Mesendoderm (in vitro differentiated cells): ENCODE results near the gene ATP6V1F.

ENCODE experiments used
- DNase-seq: peaks from one replicate; pipeline ENCODE4 v3.0.0; 2013
- H2AK5ac ChIP-seq: 2 replicates; pipeline ENCODE4 v1.6.1; 2013; ENCODE audit warnings: low read length, inconsistent platforms
- H2BK120ac ChIP-seq: 2 replicates; pipeline ENCODE4 v1.6.1; 2013; ENCODE audit warnings: low read depth, mild to moderate bottlenecking, low read length, moderate library complexity, mixed read lengths
- H2BK15ac ChIP-seq: replicated peaks from 2 replicates; pipeline ENCODE4 v1.6.1; 2013; ENCODE audit warnings: low read depth, mild to moderate bottlenecking, moderate library complexity
- H2BK5ac ChIP-seq: 2 replicates; pipeline ENCODE4 v1.6.1; 2013; ENCODE audit warnings: low read length, inconsistent platforms
- H3K18ac ChIP-seq: 2 replicates; pipeline ENCODE4 v1.6.1; 2013; ENCODE audit warnings: mild to moderate bottlenecking, low read length, mixed read lengths
- H3K23ac ChIP-seq: one replicate; pipeline ENCODE4 v1.6.1; 2013; ENCODE audit warnings: low read length
- H3K27ac ChIP-seq: 2 replicates; pipeline ENCODE4 v1.5.1; 2013; ENCODE audit warnings: low read depth, mild to moderate bottlenecking, inconsistent platforms, low read length, moderate library complexity
- H3K27me3 ChIP-seq: 2 replicates; pipeline ENCODE4 v1.6.1; 2013; ENCODE audit warnings: low read length, control low read depth, mild to moderate bottlenecking, inconsistent platforms; ENCODE audit not compliant: insufficient read depth, poor library complexity
- H3K36me3 ChIP-seq: 2 replicates; pipeline ENCODE4 v1.6.1; 2013; ENCODE audit warnings: low read length, inconsistent platforms; ENCODE audit not compliant: control insufficient read depth, insufficient read depth
- H3K4ac ChIP-seq: one replicate; pipeline ENCODE4 v1.6.1; 2013; ENCODE audit warnings: low read depth, mild to moderate bottlenecking, low read length, moderate library complexity
- H3K4me1 ChIP-seq: 2 replicates; pipeline ENCODE4 v1.6.1; 2013; ENCODE audit warnings: low read depth, low read length, inconsistent platforms; ENCODE audit not compliant: control insufficient read depth
- H3K4me2 ChIP-seq: 2 replicates; pipeline ENCODE4 v1.6.1; 2013; ENCODE audit warnings: low read length
- H3K4me3 ChIP-seq: 2 replicates; pipeline ENCODE4 v1.5.1; 2013; ENCODE audit warnings: mild to moderate bottlenecking, low read length
- H3K56ac ChIP-seq: one replicate; pipeline ENCODE4 v1.6.1; 2013; ENCODE audit warnings: low read length
- H3K79me1 ChIP-seq: 2 replicates; pipeline ENCODE4 v1.6.1; 2013; ENCODE audit warnings: low read length, inconsistent platforms
- H3K79me2 ChIP-seq: 2 replicates; pipeline ENCODE4 v1.6.1; 2013; ENCODE audit warnings: mild to moderate bottlenecking, low read length; ENCODE audit not compliant: control insufficient read depth, insufficient read depth
- H3K9ac ChIP-seq: 2 replicates; pipeline ENCODE4 v1.6.1; 2013; ENCODE audit warnings: low read length, inconsistent platforms
- H4K5ac ChIP-seq: one replicate; pipeline ENCODE4 v1.6.1; 2013; ENCODE audit warnings: low read length
- H4K8ac ChIP-seq: one replicate; pipeline ENCODE4 v1.6.1; 2013; ENCODE audit warnings: low read depth, mild to moderate bottlenecking, control low read depth, low read length, moderate library complexity
- WGBS: extraction: QIAGEN DNeasy Blood & Tissue Kit; methylation state at CpG from one replicate; pipeline ENCODE4 v1.1.7; 2013; ENCODE audit warnings: low lambda C conversion rate, missing lambda C conversion rate; ENCODE audit not compliant: insufficient coverage; ENCODE audit errors: extremely low coverage; 5-methylcytosine and 5-hydroxymethylcytosine counted together

The ATP6V1F gene

GRCh38 chr7:128872394-128872824 lies 9.8 kb downstream of the ATP6V1F start:
- no peak overlapping the region for H3K27ac ChIP-seq
- peaks cover 10% of the 10 kb centered on the region for H3K27me3 ChIP-seq
- no peaks in the 10 kb centered on the region for H3K79me2 ChIP-seq
- no peak overlapping the region for H3K4me2 ChIP-seq
- no peaks in the 10 kb centered on the region for H3K79me1 ChIP-seq
- H3K56ac ChIP-seq, result no peak overlapping the region
- no peaks in the 10 kb centered on the region for H3K4me1 ChIP-seq
- H4K8ac ChIP-seq, result no peak overlapping the region
- no peak overlapping the region for H4K5ac ChIP-seq
- H2BK120ac ChIP-seq, result no peak overlapping the region
- H3K4ac ChIP-seq, result no peak overlapping the region
- no peak overlapping the region for H2AK5ac ChIP-seq
- no peak overlapping the region for H3K4me3 ChIP-seq
- no peak overlapping the region for H2BK15ac ChIP-seq
- no peak overlapping the region for H3K18ac ChIP-seq
- no CpG with 5 or more reads among the region's 13 CpGs for WGBS
- DNase-seq, result peak; percentile 77
- no peak overlapping the region for H2BK5ac ChIP-seq
- H3K9ac ChIP-seq, result no peak overlapping the region
- no peaks in the 10 kb centered on the region for H3K36me3 ChIP-seq
- H3K23ac ChIP-seq, result no peak overlapping the region

GRCh38 chr7:128873234-128873633 lies 10.6 kb downstream of the ATP6V1F start:
- H3K4ac ChIP-seq, result no peak overlapping the region
- H3K23ac ChIP-seq, result no peak overlapping the region
- no peaks in the 10 kb centered on the region for H3K4me1 ChIP-seq
- no peaks in the 10 kb centered on the region for H3K79me1 ChIP-seq
- no peak overlapping the region for H3K18ac ChIP-seq
- H3K4me2 ChIP-seq, result no peak overlapping the region
- H3K9ac ChIP-seq, result no peak overlapping the region
- no peak for DNase-seq
- H2BK120ac ChIP-seq, result no peak overlapping the region
- no peak overlapping the region for H2BK15ac ChIP-seq
- H3K27me3 ChIP-seq, result peaks cover 10% of the 10 kb centered on the region
- H3K27ac ChIP-seq, result no peak overlapping the region
- no peak overlapping the region for H2AK5ac ChIP-seq
- H4K5ac ChIP-seq, result no peak overlapping the region
- H3K4me3 ChIP-seq, result no peak overlapping the region
- H3K79me2 ChIP-seq, result no peaks in the 10 kb centered on the region
- no peak overlapping the region for H4K8ac ChIP-seq
- H2BK5ac ChIP-seq, result no peak overlapping the region
- WGBS, result no CpG with 5 or more reads among the region's 9 CpGs
- no peak overlapping the region for H3K56ac ChIP-seq
- no peaks in the 10 kb centered on the region for H3K36me3 ChIP-seq

- H3K4me3 ChIP-seq, result no peak overlapping the region
- peaks cover 5% of the 10 kb centered on the region for H3K27me3 ChIP-seq
- H2AK5ac ChIP-seq, result no peak overlapping the region
- no peak overlapping the region for H3K4me2 ChIP-seq
- H3K18ac ChIP-seq, result no peak overlapping the region
- H2BK5ac ChIP-seq, result no peak overlapping the region
- H3K56ac ChIP-seq, result no peak overlapping the region
- no peaks in the 10 kb centered on the region for H3K36me3 ChIP-seq
- H4K8ac ChIP-seq, result no peak overlapping the region
- no peaks in the 10 kb centered on the region for H3K4me1 ChIP-seq
- WGBS, result no CpG with 5 or more reads among the region's 22 CpGs
- H2BK15ac ChIP-seq, result no peak overlapping the region
- no peaks in the 10 kb centered on the region for H3K79me2 ChIP-seq
- no peak overlapping the region for H3K23ac ChIP-seq
- DNase-seq, result no peak
- H4K5ac ChIP-seq, result no peak overlapping the region
- H3K79me1 ChIP-seq, result no peaks in the 10 kb centered on the region
- H3K9ac ChIP-seq, result no peak overlapping the region
- H3K27ac ChIP-seq, result no peak overlapping the region
- H2BK120ac ChIP-seq, result no peak overlapping the region
- H3K4ac ChIP-seq, result no peak overlapping the region
Measured at GRCh38 chr7:128874140-128875031, 11.7 kb downstream of the ATP6V1F start.

GRCh38 chr7:128875523-128875948 lies 12.9 kb downstream of the ATP6V1F start:
- no peak overlapping the region for H3K4me3 ChIP-seq
- DNase-seq, result no peak
- H4K8ac ChIP-seq, result no peak overlapping the region
- H3K27ac ChIP-seq, result no peak overlapping the region
- H3K4me1 ChIP-seq, result no peaks in the 10 kb centered on the region
- H2AK5ac ChIP-seq, result no peak overlapping the region
- no peaks in the 10 kb centered on the region for H3K36me3 ChIP-seq
- H2BK120ac ChIP-seq, result no peak overlapping the region
- no peak overlapping the region for H4K5ac ChIP-seq
- H3K23ac ChIP-seq, result no peak overlapping the region
- H3K4ac ChIP-seq, result no peak overlapping the region
- H3K79me2 ChIP-seq, result no peaks in the 10 kb centered on the region
- H2BK15ac ChIP-seq, result no peak overlapping the region
- H3K18ac ChIP-seq, result no peak overlapping the region
- H2BK5ac ChIP-seq, result no peak overlapping the region
- no CpG with 5 or more reads among the region's 8 CpGs for WGBS
- H3K27me3 ChIP-seq, result no peaks in the 10 kb centered on the region
- no peak overlapping the region for H3K9ac ChIP-seq
- no peak overlapping the region for H3K56ac ChIP-seq
- H3K79me1 ChIP-seq, result no peaks in the 10 kb centered on the region
- H3K4me2 ChIP-seq, result no peak overlapping the region

GRCh38 chr7:128876127-128876526 lies 13.5 kb downstream of the ATP6V1F start:
- no peaks in the 10 kb centered on the region for H3K4me1 ChIP-seq
- no peak overlapping the region for H3K23ac ChIP-seq
- H3K4me2 ChIP-seq, result no peak overlapping the region
- DNase-seq, result no peak
- no peak overlapping the region for H4K8ac ChIP-seq
- no peak overlapping the region for H3K4ac ChIP-seq
- no CpG with 5 or more reads among the region's 3 CpGs for WGBS
- H3K79me2 ChIP-seq, result no peaks in the 10 kb centered on the region
- no peak overlapping the region for H3K56ac ChIP-seq
- no peak overlapping the region for H3K4me3 ChIP-seq
- H2AK5ac ChIP-seq, result no peak overlapping the region
- H2BK15ac ChIP-seq, result no peak overlapping the region
- H3K27me3 ChIP-seq, result no peaks in the 10 kb centered on the region
- no peaks in the 10 kb centered on the region for H3K36me3 ChIP-seq
- no peaks in the 10 kb centered on the region for H3K79me1 ChIP-seq
- no peak overlapping the region for H2BK5ac ChIP-seq
- H3K27ac ChIP-seq, result no peak overlapping the region
- H2BK120ac ChIP-seq, result no peak overlapping the region
- no peak overlapping the region for H4K5ac ChIP-seq
- no peak overlapping the region for H3K9ac ChIP-seq
- H3K18ac ChIP-seq, result no peak overlapping the region
